ENCODE data around the gene NR5A2.

NR5A2 gene

GRCh38 chr1:200124309-200124708 lies 96.8 kb downstream of the NR5A2 start:
- no peak for DNase-seq (ENCODE audit: low read depth, low spot score)

GRCh38 chr1:200128081-200128480 lies 100.6 kb downstream of the NR5A2 start:
- DNase-seq (ENCODE audit: low read depth, low spot score) = no peak

- DNase-seq (ENCODE audit: low read depth, low spot score) = no peak
Observed at GRCh38 chr1:200128944-200129879, 101.7 kb downstream of the NR5A2 start.

- no peak for DNase-seq (ENCODE audit: low read depth, low spot score)
Observed at GRCh38 chr1:200130552-200130951, 103.0 kb downstream of the NR5A2 start.

- DNase-seq (ENCODE audit: low read depth, low spot score) = peak; percentile 16
Observed at GRCh38 chr1:200131551-200132125, 104.1 kb downstream of the NR5A2 start.

- no peak for DNase-seq (ENCODE audit: low read depth, low spot score)
Observed at GRCh38 chr1:200133123-200133522, 105.6 kb downstream of the NR5A2 start.

GRCh38 chr1:200134116-200134515 lies 106.6 kb downstream of the NR5A2 start:
- no peak for DNase-seq (ENCODE audit: low read depth, low spot score)

- DNase-seq (ENCODE audit: low read depth, low spot score) = no peak
Observed at GRCh38 chr1:200136384-200136783, 108.9 kb downstream of the NR5A2 start.

GRCh38 chr1:200139661-200140250 lies 112.2 kb downstream of the NR5A2 start:
- peak; percentile 56 for DNase-seq (ENCODE audit: low read depth, low spot score)

- no peak for DNase-seq (ENCODE audit: low read depth, low spot score)
Observed at GRCh38 chr1:200143347-200143746, 115.8 kb downstream of the NR5A2 start.

- no peak for DNase-seq (ENCODE audit: low read depth, low spot score)
Observed at GRCh38 chr1:200146100-200146499, 118.6 kb downstream of the NR5A2 start.

- DNase-seq (ENCODE audit: low read depth, low spot score) = no peak
Observed at GRCh38 chr1:200147094-200147493, 119.6 kb downstream of the NR5A2 start.

- no peak for DNase-seq (ENCODE audit: low read depth, low spot score)
Observed at GRCh38 chr1:200147742-200148141, 120.2 kb downstream of the NR5A2 start.

- DNase-seq (ENCODE audit: low read depth, low spot score) = no peak
Observed at GRCh38 chr1:200150006-200150405, 122.5 kb downstream of the NR5A2 start.

- peak; percentile 61 for DNase-seq (ENCODE audit: low read depth, low spot score)
Observed at GRCh38 chr1:200150721-200151120, 123.2 kb downstream of the NR5A2 start.

- no peak for DNase-seq (ENCODE audit: low read depth, low spot score)
Observed at GRCh38 chr1:200152336-200152735, 124.8 kb downstream of the NR5A2 start.

GRCh38 chr1:200153277-200154055 lies 126.0 kb downstream of the NR5A2 start:
- DNase-seq (ENCODE audit: low read depth, low spot score) = no peak

- DNase-seq (ENCODE audit: low read depth, low spot score) = no peak
Observed at GRCh38 chr1:200154069-200154767, 126.7 kb downstream of the NR5A2 start.

- DNase-seq (ENCODE audit: low read depth, low spot score) = no peak
Observed at GRCh38 chr1:200157715-200158114, 130.2 kb downstream of the NR5A2 start.

- DNase-seq (ENCODE audit: low read depth, low spot score) = no peak
Observed at GRCh38 chr1:200161801-200162200, 134.3 kb downstream of the NR5A2 start.

- DNase-seq (ENCODE audit: low read depth, low spot score) = no peak
Observed at GRCh38 chr1:200162258-200162657, 134.7 kb downstream of the NR5A2 start.
